ENCODE results near the gene CECR2. TPM values are rescaled to one million over a fixed set of nuclear protein-coding genes. Genes with fewer than 3 reads are reported as not detected.

Gene CECR2
- total RNA-seq, 2 donors from 2014 or later = 0.30 to 0.40 TPM

DNA sequence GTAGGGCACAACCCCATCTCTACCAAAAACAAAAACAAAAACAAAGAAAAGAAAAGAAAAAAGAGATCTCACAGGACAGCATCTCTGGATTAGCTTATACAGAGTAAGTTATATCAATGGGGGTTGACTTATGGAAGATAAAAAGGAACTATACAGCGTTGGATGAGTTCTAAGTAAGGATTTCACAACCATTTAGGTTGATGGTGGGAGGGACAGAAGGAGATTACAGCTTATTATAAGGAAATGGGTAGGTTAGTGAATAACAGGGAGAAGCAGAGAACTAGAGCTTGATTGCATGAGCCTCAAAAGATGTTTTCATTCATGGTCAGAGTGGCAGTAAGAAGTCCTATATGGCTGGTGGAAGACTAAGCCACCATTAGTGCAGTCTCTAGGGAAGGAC is 60.3 kb downstream of the CECR2 start:
- Histone ChIP-seq H3K4me3 (no peak overlapping the region), H3K36me3 (no peaks in the 10 kb centered on the region), H3K27ac (no peak overlapping the region), H3K27me3 (no peaks in the 10 kb centered on the region), H3K9me3 (no peaks in the 10 kb centered on the region), H3K9ac (ENCODE audit: low read depth in 2 of 2, low read length in 2 of 2) (no peak overlapping the region), H3K4me1 (no peaks in the 10 kb centered on the region)
- intact Hi-C loops (cut with DNase I) = no loop called here
- no peak for TF ChIP-seq CTCF (IDR thresholded peaks at IDR 0.05)
- no peak for DNase-seq

DNA sequence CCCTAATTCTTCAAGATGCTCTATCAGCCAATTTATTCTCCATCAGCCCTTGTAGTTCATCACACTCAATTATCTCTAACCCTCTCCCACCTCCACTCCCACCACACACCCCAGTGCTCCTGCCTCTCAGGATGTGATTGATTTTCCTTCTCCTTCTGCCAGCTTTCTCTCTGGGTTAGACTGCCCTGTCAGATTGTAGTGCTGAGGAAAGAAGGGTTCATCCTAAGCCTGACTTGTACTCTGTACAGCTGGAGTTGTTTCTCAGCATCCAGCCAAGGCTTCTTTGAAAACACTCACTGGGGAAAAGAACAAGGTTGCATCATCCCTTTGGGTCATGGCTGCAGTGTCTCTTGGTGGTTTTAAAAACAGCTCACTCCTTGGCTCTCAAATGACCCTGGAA is 61.2 kb downstream of the CECR2 start:
- DNase-seq = no peak
- H3K27ac ChIP-seq = no peak overlapping the region
- no peaks in the 10 kb centered on the region for H3K9me3 ChIP-seq
- H3K9ac ChIP-seq (ENCODE audit: low read depth in 2 of 2, low read length in 2 of 2) = no peak overlapping the region
- no peaks in the 10 kb centered on the region for H3K4me1 ChIP-seq
- TF ChIP-seq CTCF (IDR thresholded peaks at IDR 0.05) = no peak
- no peak overlapping the region for H3K4me3 ChIP-seq
- intact Hi-C loops (cut with DNase I) = no loop called here
- no peaks in the 10 kb centered on the region for H3K27me3 ChIP-seq
- no peaks in the 10 kb centered on the region for H3K36me3 ChIP-seq

DNA sequence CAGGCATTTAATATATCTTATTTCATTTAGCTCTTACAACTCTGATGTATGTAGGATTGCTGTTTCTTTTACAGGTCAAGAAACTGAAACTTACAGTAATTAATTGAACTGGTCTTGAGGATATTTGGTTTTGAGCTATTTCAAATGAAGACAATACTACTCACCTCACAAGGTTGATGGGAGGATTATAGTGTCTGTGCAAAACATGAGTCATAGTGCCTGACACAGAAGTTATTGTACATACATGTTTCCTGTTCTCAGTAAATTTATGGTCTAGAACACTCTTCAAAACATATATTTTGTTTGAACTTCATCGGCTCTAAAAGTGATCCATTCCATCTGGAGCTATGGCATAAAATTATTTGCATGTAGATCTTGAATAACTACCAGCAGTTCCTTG is 61.9 kb downstream of the CECR2 start:
- Histone ChIP-seq H3K27me3 (no peaks in the 10 kb centered on the region), H3K27ac (no peak overlapping the region), H3K36me3 (no peaks in the 10 kb centered on the region), H3K4me3 (no peak overlapping the region), H3K9me3 (no peaks in the 10 kb centered on the region), H3K9ac (ENCODE audit: low read depth in 2 of 2, low read length in 2 of 2) (no peak overlapping the region), H3K4me1 (no peaks in the 10 kb centered on the region)
- no peak for TF ChIP-seq CTCF (IDR thresholded peaks at IDR 0.05)
- intact Hi-C loops (cut with DNase I) = no loop called here
- DNase-seq = no peak

DNA sequence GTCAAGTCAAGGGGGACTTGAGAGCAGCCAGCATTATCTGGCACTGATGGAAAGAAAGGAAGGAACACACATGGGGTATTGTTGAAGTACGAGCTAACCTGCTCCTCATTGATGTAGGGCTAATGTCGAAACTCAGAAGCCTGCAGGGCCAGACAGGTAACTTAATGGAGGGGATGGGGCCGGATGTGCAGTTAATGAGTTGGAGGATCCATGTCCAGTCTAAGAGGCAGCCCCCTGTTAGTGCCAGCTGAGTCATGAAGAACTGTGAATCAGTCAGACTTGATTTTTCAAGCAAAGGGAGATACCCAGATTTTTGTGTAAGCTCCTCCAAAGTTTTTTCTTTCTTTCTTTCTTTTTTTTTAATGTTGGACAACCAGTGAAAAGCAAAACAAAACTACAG is 65.6 kb downstream of the CECR2 start:
- Histone ChIP-seq H3K27ac (no peak overlapping the region), H3K9ac (ENCODE audit: low read depth in 2 of 2, low read length in 2 of 2) (no peak overlapping the region), H3K27me3 (no peaks in the 10 kb centered on the region), H3K9me3 (no peaks in the 10 kb centered on the region), H3K4me1 (no peaks in the 10 kb centered on the region), H3K36me3 (no peaks in the 10 kb centered on the region), H3K4me3 (no peak overlapping the region)
- no peak for TF ChIP-seq CTCF (IDR thresholded peaks at IDR 0.05)
- intact Hi-C loops (cut with DNase I) = no loop called here
- DNase-seq = no peak

- no peak overlapping the region for H3K27ac ChIP-seq
- no peaks in the 10 kb centered on the region for H3K9me3 ChIP-seq
- DNase-seq = no peak
- no peaks in the 10 kb centered on the region for H3K4me1 ChIP-seq
- no peaks in the 10 kb centered on the region for H3K36me3 ChIP-seq
- no peaks in the 10 kb centered on the region for H3K27me3 ChIP-seq
- no peak for TF ChIP-seq CTCF (IDR thresholded peaks at IDR 0.05)
- H3K9ac ChIP-seq (ENCODE audit: low read depth in 2 of 2, low read length in 2 of 2) = no peak overlapping the region
- intact Hi-C loops (cut with DNase I) = no loop called here
- no peak overlapping the region for H3K4me3 ChIP-seq
Observed at GRCh38 chr22:17435375-17435774, 66.1 kb downstream of the CECR2 start.
